ENCODE results near the gene IL1R2. TPM values are rescaled to one million over a fixed set of nuclear protein-coding genes. Genes with fewer than 3 reads are reported as not detected.

IL1R2 gene
- total and polyA plus RNA-seq, 2 experiments from 2014 or later: 0.22 to 1.2 TPM

GRCh38 chr2:102049756-102050443 lies 58.1 kb downstream of the IL1R2 start:
- 7% methylated on average over 10 of the region's 10 CpGs for WGBS, 2 experiments (ENCODE audit: low coverage in 1 of 2, low lambda C conversion rate in 2 of 2, missing lambda C conversion rate in 2 of 2)

GRCh38 chr2:102050854-102051391 lies 59.2 kb downstream of the IL1R2 start:
- peak overlapping the region; percentile 69 for H3K9ac ChIP-seq
- H3K36me3 ChIP-seq (ENCODE audit: low read depth): no peaks in the 10 kb centered on the region
- no peaks in the 10 kb centered on the region for H3K9me3 ChIP-seq (ENCODE audit: low read depth)
- H3F3A ChIP-seq (ENCODE audit: insufficient read depth): peaks cover 41% of the 10 kb centered on the region
- peaks cover 50% of the 10 kb centered on the region for H3K4me1 ChIP-seq (ENCODE audit: insufficient read depth)
- peak overlapping the region; percentile 35 for H2AFZ ChIP-seq
- H3K9me2 ChIP-seq (ENCODE audit: insufficient read depth): no peaks in the 10 kb centered on the region
- 8 to 9% methylated on average over 7 of the region's 7 CpGs for WGBS, 2 experiments (ENCODE audit: low coverage in 1 of 2, low lambda C conversion rate in 2 of 2, missing lambda C conversion rate in 2 of 2)
- peak; percentile 76 for DNase-seq
- H3K27me3 ChIP-seq (replicated peaks; ENCODE audit: insufficient read depth): no peaks in the 10 kb centered on the region
- H3K27ac ChIP-seq: peak overlapping the region; percentile 89
- H4K20me1 ChIP-seq (ENCODE audit: insufficient read depth): no peaks in the 10 kb centered on the region
- H3K4me2 ChIP-seq (ENCODE audit: unreplicated experiment): peak overlapping the region; percentile 56
- H3K79me2 ChIP-seq (ENCODE audit: insufficient read depth): no peaks in the 10 kb centered on the region
- in situ Hi-C loops (cut with MboI): no loop called here
- no peak for TF ChIP-seq EZH2 (IDR thresholded peaks at IDR 0.05; ENCODE audit: insufficient read depth, poor library complexity, severe bottlenecking)
- TF ChIP-seq EZH2phosphoT487 (IDR thresholded peaks at IDR 0.05; ENCODE audit: insufficient read depth, low read depth): no peak
- H3K4me3 ChIP-seq: no peak overlapping the region

More at GRCh38 chr2:102049756-102050443, 58.1 kb downstream of the IL1R2 start:
- H3F3A ChIP-seq (ENCODE audit: insufficient read depth): peaks cover 41% of the 10 kb centered on the region
- H3K4me1 ChIP-seq (ENCODE audit: insufficient read depth): peaks cover 42% of the 10 kb centered on the region
- TF ChIP-seq EZH2phosphoT487 (IDR thresholded peaks at IDR 0.05; ENCODE audit: insufficient read depth, low read depth) (no peak), EZH2 (IDR thresholded peaks at IDR 0.05; ENCODE audit: insufficient read depth, poor library complexity, severe bottlenecking) (no peak)
- H3K27me3 ChIP-seq (replicated peaks; ENCODE audit: insufficient read depth): no peaks in the 10 kb centered on the region
- H3K36me3 ChIP-seq (ENCODE audit: low read depth): no peaks in the 10 kb centered on the region
- peak overlapping the region; percentile 89 for H3K27ac ChIP-seq
- peak overlapping the region; percentile 56 for H3K4me2 ChIP-seq (ENCODE audit: unreplicated experiment)
- DNase-seq: peak; percentile 80
- peak overlapping the region; percentile 35 for H2AFZ ChIP-seq
- H3K79me2 ChIP-seq (ENCODE audit: insufficient read depth): no peaks in the 10 kb centered on the region
- in situ Hi-C loops (cut with MboI): loop anchor here (25.0 kb wide), 1 partner anchor 87 kb away; the partner anchor contains the start of gene IL1R1
- no peaks in the 10 kb centered on the region for H3K9me3 ChIP-seq (ENCODE audit: low read depth)
- peak overlapping the region; percentile 69 for H3K9ac ChIP-seq
- no peaks in the 10 kb centered on the region for H3K9me2 ChIP-seq (ENCODE audit: insufficient read depth)
- H3K4me3 ChIP-seq: no peak overlapping the region
- H4K20me1 ChIP-seq (ENCODE audit: insufficient read depth): no peaks in the 10 kb centered on the region

GRCh38 chr2:102051692-102052277 lies 60.0 kb downstream of the IL1R2 start:
- Histone ChIP-seq H3K36me3 (ENCODE audit: low read depth) (no peaks in the 10 kb centered on the region), H3K79me2 (ENCODE audit: insufficient read depth) (no peaks in the 10 kb centered on the region), H3F3A (ENCODE audit: insufficient read depth) (peaks cover 41% of the 10 kb centered on the region), H3K4me3 (no peak overlapping the region), H2AFZ (peak overlapping the region; percentile 2; the same call in 1 of the 2 replicates), H3K9me3 (ENCODE audit: low read depth) (no peaks in the 10 kb centered on the region), H3K9ac (peak overlapping the region; percentile 69), H3K27me3 (replicated peaks; ENCODE audit: insufficient read depth) (no peaks in the 10 kb centered on the region), H3K9me2 (ENCODE audit: insufficient read depth) (no peaks in the 10 kb centered on the region), H3K4me2 (ENCODE audit: unreplicated experiment) (peak overlapping the region; percentile 56), H3K4me1 (ENCODE audit: insufficient read depth) (peaks cover 52% of the 10 kb centered on the region), H3K27ac (peak overlapping the region; percentile 89), H4K20me1 (ENCODE audit: insufficient read depth) (no peaks in the 10 kb centered on the region)
- peak; percentile 77 for DNase-seq
- no peak for TF ChIP-seq EZH2 (IDR thresholded peaks at IDR 0.05; ENCODE audit: insufficient read depth, poor library complexity, severe bottlenecking)
- TF ChIP-seq EZH2phosphoT487 (IDR thresholded peaks at IDR 0.05; ENCODE audit: insufficient read depth, low read depth): no peak
- WGBS, 2 experiments (ENCODE audit: low coverage in 1 of 2, low lambda C conversion rate in 2 of 2, missing lambda C conversion rate in 2 of 2): 21 to 25% methylated on average over 7 of the region's 7 CpGs
- in situ Hi-C loops (cut with MboI): no loop called here

DNA sequence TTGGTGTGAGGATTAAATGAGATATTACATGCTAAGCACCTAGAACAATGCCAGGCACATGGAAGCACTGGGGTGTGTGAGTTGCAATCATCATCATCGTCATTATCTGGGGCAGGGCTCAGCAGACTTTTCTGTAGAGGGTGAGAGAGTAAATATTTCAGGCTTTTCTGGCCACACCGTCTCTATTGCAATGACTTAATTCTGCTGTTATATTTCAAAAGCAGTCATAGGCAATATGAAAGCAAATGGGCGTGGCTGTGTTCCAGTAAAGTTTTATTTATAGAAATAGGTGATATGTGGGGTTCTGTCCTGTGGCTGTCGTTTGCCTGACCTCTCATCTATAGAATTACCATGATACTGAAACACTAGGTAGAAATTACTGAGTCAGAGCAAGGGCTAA lies 60.6 kb downstream of the IL1R2 start:
- no peaks in the 10 kb centered on the region for H3K27me3 ChIP-seq (replicated peaks; ENCODE audit: insufficient read depth)
- H3K4me1 ChIP-seq (ENCODE audit: insufficient read depth): peaks cover 52% of the 10 kb centered on the region
- peak overlapping the region; percentile 2; the same call in 1 of the 2 replicates for H2AFZ ChIP-seq
- peak overlapping the region; percentile 69 for H3K9ac ChIP-seq
- H3K4me2 ChIP-seq (ENCODE audit: unreplicated experiment): no peak overlapping the region
- 11 to 16% methylated on average over 4 of the region's 4 CpGs for WGBS, 2 experiments (ENCODE audit: low coverage in 1 of 2, low lambda C conversion rate in 2 of 2, missing lambda C conversion rate in 2 of 2)
- in situ Hi-C loops (cut with MboI): no loop called here
- TF ChIP-seq EZH2phosphoT487 (IDR thresholded peaks at IDR 0.05; ENCODE audit: insufficient read depth, low read depth): no peak
- TF ChIP-seq EZH2 (IDR thresholded peaks at IDR 0.05; ENCODE audit: insufficient read depth, poor library complexity, severe bottlenecking): no peak
- H3K36me3 ChIP-seq (ENCODE audit: low read depth): no peaks in the 10 kb centered on the region
- peak overlapping the region; percentile 89 for H3K27ac ChIP-seq
- H3K79me2 ChIP-seq (ENCODE audit: insufficient read depth): no peaks in the 10 kb centered on the region
- no peak overlapping the region for H3K4me3 ChIP-seq
- peak; percentile 43 for DNase-seq
- H4K20me1 ChIP-seq (ENCODE audit: insufficient read depth): no peaks in the 10 kb centered on the region
- H3K9me3 ChIP-seq (ENCODE audit: low read depth): no peaks in the 10 kb centered on the region
- H3K9me2 ChIP-seq (ENCODE audit: insufficient read depth): no peaks in the 10 kb centered on the region
- peaks cover 41% of the 10 kb centered on the region for H3F3A ChIP-seq (ENCODE audit: insufficient read depth)
